Lung (tissue), 12 donors: ENCODE results near the gene C4orf50. TPM values are rescaled to one million over a fixed set of nuclear protein-coding genes. Genes with fewer than 3 reads are reported as not detected.

Source experiments
- ATAC-seq: fragments of 200-7000 bp; cut with Tn5 transposase; one replicate; pipeline ENCODE4 v1.9.1; 2020; ENCODE audit warnings: moderate number of reproducible peaks; ENCODE audit not compliant: insufficient read depth, low FRiP score
- DNase-seq, 3 donors: peaks; one replicate each; pipeline ENCODE4 v3.0.0-alpha.2; 2013 to 2017
- H3K27ac ChIP-seq, 2 donors: one replicate each; pipeline ENCODE4 v1.5.1; 2013; ENCODE audit warnings: mild to moderate bottlenecking in 2 of 2, moderate library complexity in 2 of 2, control low read depth in 1 of 2, inconsistent platforms in 1 of 2, low read depth in 1 of 2, low read length in 1 of 2
- H3K27me3 ChIP-seq, 3 donors: one replicate each; pipeline ENCODE4 v1.5.1; 2013; ENCODE audit warnings: low read length in 2 of 3; ENCODE audit not compliant: control insufficient read depth in 3 of 3, insufficient read depth in 3 of 3
- H3K36me3 ChIP-seq, 4 donors: one replicate each; pipeline ENCODE4 v1.5.1; 2013; ENCODE audit warnings: low read length in 4 of 4, mild to moderate bottlenecking in 1 of 4, moderate library complexity in 1 of 4; ENCODE audit not compliant: control insufficient read depth in 4 of 4, insufficient read depth in 4 of 4
- H3K4me1 ChIP-seq, 5 donors: one replicate each; pipeline ENCODE4 v1.5.1; 2013; ENCODE audit warnings: low read length in 5 of 5, mild to moderate bottlenecking in 2 of 5, moderate library complexity in 1 of 5; ENCODE audit not compliant: control insufficient read depth in 5 of 5, insufficient read depth in 5 of 5
- H3K4me3 ChIP-seq: one replicate; pipeline ENCODE4 v1.5.1; 2013; ENCODE audit warnings: mild to moderate bottlenecking, control low read depth, moderate library complexity
- H3K9ac ChIP-seq, 2 donors: one replicate each; pipeline ENCODE4 v1.5.1; 2013; ENCODE audit warnings: low read length in 2 of 2, control low read depth in 1 of 2; ENCODE audit not compliant: insufficient read depth in 1 of 2
- H3K9me3 ChIP-seq, 4 donors: one replicate each; pipeline ENCODE4 v1.5.1; 2013; ENCODE audit warnings: low read length in 3 of 4, mild to moderate bottlenecking in 1 of 4, moderate library complexity in 1 of 4; ENCODE audit not compliant: control insufficient read depth in 4 of 4, insufficient read depth in 3 of 4
- CTCF ChIP-seq: IDR thresholded peaks from 2 replicates; pipeline ENCODE4 v1.5.1; 2012; ENCODE audit warnings: mild to moderate bottlenecking; ENCODE audit errors: control extremely low read depth, extremely low read depth
- WGBS, 2 donors: extraction: QIAGEN DNeasy Blood & Tissue Kit; methylation state at CpG; one replicate each; pipeline ENCODE4 v1.1.7; 2013; 5-methylcytosine and 5-hydroxymethylcytosine counted together
- polyA plus RNA-seq, 2 donors: library from polyadenylated mRNA; stranded (reverse); fragments of 200-250 nt; gene quantifications; one replicate each; pipeline ENCODE4 v1.2.1, GENCODE V29; 2013
- total RNA-seq, 2 donors: library from RNA; depleted of rRNA in 1 of 2; stranded (reverse); fragments of >200 nt in 1 of 2; gene quantifications; one replicate each; pipeline ENCODE4 v1.2.1, GENCODE V29; 2014 to 2021
- donor health status: control.
- donor health status: control.
- donor health status: Bipolar disorder and iron deficiency.
- donor health status: healthy.
- donor health status: DM: yes; HTN: yes; CAD: no.

Gene C4orf50
- total and polyA plus RNA-seq, 4 donors = 0.02 to 0.04 (median 0.03) TPM

GRCh38 chr4:6043843-6044242 lies 25.6 kb upstream of the C4orf50 start:
- no peak overlapping the region for H3K9ac ChIP-seq
- H3K9me3 ChIP-seq = peaks cover 0 to 6% (median 0%) of the 10 kb centered on the region in 4 donors
- no peak for ATAC-seq
- H3K27me3 ChIP-seq = peaks cover 0 to 15% (median 6%) of the 10 kb centered on the region in 3 donors
- no peak overlapping the region for H3K27ac ChIP-seq
- no peaks in the 10 kb centered on the region for H3K4me1 ChIP-seq
- TF ChIP-seq CTCF = no peak
- DNase-seq = no peak
- H3K36me3 ChIP-seq = no peaks in the 10 kb centered on the region
- WGBS, 2 donors = 76 to 81% methylated on average over 7 of the region's 7 CpGs
- H3K4me3 ChIP-seq = no peak overlapping the region

GRCh38 chr4:6043188-6043587 lies 25.0 kb upstream of the C4orf50 start:
- no peak overlapping the region for H3K9ac ChIP-seq
- H3K4me1 ChIP-seq = no peaks in the 10 kb centered on the region
- no peaks in the 10 kb centered on the region for H3K36me3 ChIP-seq
- DNase-seq (no peak), ATAC-seq (no peak)
- no peak overlapping the region for H3K27ac ChIP-seq
- no peak for TF ChIP-seq CTCF
- peaks cover 0 to 4% (median 0%) of the 10 kb centered on the region in 4 donors for H3K9me3 ChIP-seq
- H3K4me3 ChIP-seq = no peak overlapping the region
- 82 to 88% methylated on average over 13 of the region's 13 CpGs for WGBS, 2 donors
- peaks cover 0 to 15% (median 6%) of the 10 kb centered on the region in 3 donors for H3K27me3 ChIP-seq

GRCh38 chr4:6042293-6043063 lies 24.2 kb upstream of the C4orf50 start:
- no peaks in the 10 kb centered on the region for H3K4me1 ChIP-seq
- H3K27ac ChIP-seq = no peak overlapping the region
- peak; percentile 8 for ATAC-seq
- no peak for DNase-seq
- H3K4me3 ChIP-seq = no peak overlapping the region
- TF ChIP-seq CTCF = no peak
- peaks cover 0 to 4% (median 0%) of the 10 kb centered on the region in 4 donors for H3K9me3 ChIP-seq
- peaks cover 0 to 15% (median 6%) of the 10 kb centered on the region in 3 donors for H3K27me3 ChIP-seq
- 80 to 90% methylated on average over 21 of the region's 21 CpGs for WGBS, 2 donors
- H3K9ac ChIP-seq = no peak overlapping the region
- no peaks in the 10 kb centered on the region for H3K36me3 ChIP-seq
